Measurements from ENCODE around the gene EXOC7.

EXOC7 gene

GRCh38 chr17:76095943-76096342 is 7.6 kb downstream of the EXOC7 start:
- H3K9me3 Mint-ChIP-seq, result no peaks in the 10 kb centered on the region
- H3K27me3 Mint-ChIP-seq, result no peaks in the 10 kb centered on the region
- H3K36me3 Mint-ChIP-seq (ENCODE audit: insufficient read depth), result peaks cover 61% of the 10 kb centered on the region
- H3K27ac Mint-ChIP-seq (ENCODE audit: low read depth), result no peak overlapping the region
- DNase-seq (ENCODE audit: low spot score in 2 of 2) (no peak), ATAC-seq (replicated peaks; ENCODE audit: extremely low read depth, poor library complexity, severe bottlenecking) (no peak)
- H3K4me3 Mint-ChIP-seq, result no peak overlapping the region
- peaks cover 6% of the 10 kb centered on the region for H3K4me1 Mint-ChIP-seq

GRCh38 chr17:76094046-76094445 is 9.5 kb downstream of the EXOC7 start:
- H3K9me3 Mint-ChIP-seq, result no peaks in the 10 kb centered on the region
- DNase-seq (ENCODE audit: low spot score in 2 of 2) (no peak), ATAC-seq (replicated peaks; ENCODE audit: extremely low read depth, poor library complexity, severe bottlenecking) (no peak)
- H3K27ac Mint-ChIP-seq (ENCODE audit: low read depth), result no peak overlapping the region
- H3K36me3 Mint-ChIP-seq (ENCODE audit: insufficient read depth), result peaks cover 47% of the 10 kb centered on the region
- no peak overlapping the region for H3K4me3 Mint-ChIP-seq
- no peaks in the 10 kb centered on the region for H3K4me1 Mint-ChIP-seq
- no peaks in the 10 kb centered on the region for H3K27me3 Mint-ChIP-seq

- H3K4me1 Mint-ChIP-seq, result no peaks in the 10 kb centered on the region
- no peak overlapping the region for H3K27ac Mint-ChIP-seq (ENCODE audit: low read depth)
- H3K36me3 Mint-ChIP-seq (ENCODE audit: insufficient read depth), result peaks cover 35% of the 10 kb centered on the region
- no peak overlapping the region for H3K4me3 Mint-ChIP-seq
- no peak for ATAC-seq (replicated peaks; ENCODE audit: extremely low read depth, poor library complexity, severe bottlenecking)
- H3K27me3 Mint-ChIP-seq, result no peaks in the 10 kb centered on the region
- DNase-seq (ENCODE audit: low spot score in 2 of 2), result no peak
- no peaks in the 10 kb centered on the region for H3K9me3 Mint-ChIP-seq
Measured at GRCh38 chr17:76092526-76093413, 10.8 kb downstream of the EXOC7 start.

- no peaks in the 10 kb centered on the region for H3K27me3 Mint-ChIP-seq
- H3K9me3 Mint-ChIP-seq, result no peaks in the 10 kb centered on the region
- H3K27ac Mint-ChIP-seq (ENCODE audit: low read depth), result no peak overlapping the region
- peaks cover 28% of the 10 kb centered on the region for H3K36me3 Mint-ChIP-seq (ENCODE audit: insufficient read depth)
- ATAC-seq (replicated peaks; ENCODE audit: extremely low read depth, poor library complexity, severe bottlenecking) (no peak), DNase-seq (ENCODE audit: low spot score in 2 of 2) (no peak)
- no peaks in the 10 kb centered on the region for H3K4me1 Mint-ChIP-seq
- no peak overlapping the region for H3K4me3 Mint-ChIP-seq
Measured at GRCh38 chr17:76091526-76092286, 11.9 kb downstream of the EXOC7 start.

- Mint-ChIP-seq H3K4me1 (no peaks in the 10 kb centered on the region), H3K4me3 (no peak overlapping the region), H3K9me3 (no peaks in the 10 kb centered on the region), H3K27me3 (no peaks in the 10 kb centered on the region), H3K36me3 (ENCODE audit: insufficient read depth) (peaks cover 23% of the 10 kb centered on the region), H3K27ac (ENCODE audit: low read depth) (no peak overlapping the region)
- ATAC-seq (replicated peaks; ENCODE audit: extremely low read depth, poor library complexity, severe bottlenecking) (no peak), DNase-seq (ENCODE audit: low spot score in 2 of 2) (no peak)
Measured at GRCh38 chr17:76090517-76091129, 13.0 kb downstream of the EXOC7 start.

GRCh38 chr17:76089680-76090516 is 13.7 kb downstream of the EXOC7 start:
- H3K4me3 Mint-ChIP-seq, result no peak overlapping the region
- peak overlapping the region; percentile 67 for H3K27ac Mint-ChIP-seq (ENCODE audit: low read depth)

GRCh38 chr17:76088868-76089576 is 14.6 kb downstream of the EXOC7 start:
- Mint-ChIP-seq H3K27ac (ENCODE audit: low read depth) (peak overlapping the region; percentile 67), H3K27me3 (no peaks in the 10 kb centered on the region), H3K4me1 (no peaks in the 10 kb centered on the region), H3K4me3 (no peak overlapping the region), H3K36me3 (ENCODE audit: insufficient read depth) (peaks cover 23% of the 10 kb centered on the region), H3K9me3 (no peaks in the 10 kb centered on the region)
- ATAC-seq (replicated peaks; ENCODE audit: extremely low read depth, poor library complexity, severe bottlenecking) (no peak), DNase-seq (ENCODE audit: low spot score in 2 of 2) (no peak)

More at GRCh38 chr17:76089680-76090516, 13.7 kb downstream of the EXOC7 start:
- no peaks in the 10 kb centered on the region for H3K9me3 Mint-ChIP-seq
- H3K36me3 Mint-ChIP-seq (ENCODE audit: insufficient read depth), result peaks cover 25% of the 10 kb centered on the region
- no peaks in the 10 kb centered on the region for H3K4me1 Mint-ChIP-seq
- ATAC-seq (replicated peaks; ENCODE audit: extremely low read depth, poor library complexity, severe bottlenecking), result no peak
- no peaks in the 10 kb centered on the region for H3K27me3 Mint-ChIP-seq
- no peak for DNase-seq (ENCODE audit: low spot score in 2 of 2)

- Mint-ChIP-seq H3K27ac (ENCODE audit: low read depth) (no peak overlapping the region), H3K9me3 (no peaks in the 10 kb centered on the region), H3K36me3 (ENCODE audit: insufficient read depth) (peaks cover 18% of the 10 kb centered on the region), H3K27me3 (no peaks in the 10 kb centered on the region), H3K4me1 (no peaks in the 10 kb centered on the region), H3K4me3 (no peak overlapping the region)
- no peak for DNase-seq (ENCODE audit: low spot score in 2 of 2)
- no peak for ATAC-seq (replicated peaks; ENCODE audit: extremely low read depth, poor library complexity, severe bottlenecking)
Measured at GRCh38 chr17:76088041-76088867, 15.3 kb downstream of the EXOC7 start.

GRCh38 chr17:76087531-76087930 is 16.1 kb downstream of the EXOC7 start:
- Mint-ChIP-seq H3K9me3 (no peaks in the 10 kb centered on the region), H3K27me3 (no peaks in the 10 kb centered on the region)

GRCh38 chr17:76086384-76086783 is 17.2 kb downstream of the EXOC7 start:
- Mint-ChIP-seq H3K27ac (ENCODE audit: low read depth) (peak overlapping the region; percentile 57), H3K27me3 (no peaks in the 10 kb centered on the region), H3K9me3 (no peaks in the 10 kb centered on the region), H3K4me1 (no peaks in the 10 kb centered on the region), H3K36me3 (ENCODE audit: insufficient read depth) (peaks cover 12% of the 10 kb centered on the region), H3K4me3 (no peak overlapping the region)
- DNase-seq (ENCODE audit: low spot score in 2 of 2), result no peak
- ATAC-seq (replicated peaks; ENCODE audit: extremely low read depth, poor library complexity, severe bottlenecking), result no peak

More at GRCh38 chr17:76087531-76087930, 16.1 kb downstream of the EXOC7 start:
- DNase-seq (ENCODE audit: low spot score in 2 of 2) (no peak), ATAC-seq (replicated peaks; ENCODE audit: extremely low read depth, poor library complexity, severe bottlenecking) (no peak)
- Mint-ChIP-seq H3K4me3 (no peak overlapping the region), H3K36me3 (ENCODE audit: insufficient read depth) (peaks cover 14% of the 10 kb centered on the region), H3K27ac (ENCODE audit: low read depth) (no peak overlapping the region), H3K4me1 (no peaks in the 10 kb centered on the region)

- H3K9me3 Mint-ChIP-seq, result no peaks in the 10 kb centered on the region
- ATAC-seq (replicated peaks; ENCODE audit: extremely low read depth, poor library complexity, severe bottlenecking) (no peak), DNase-seq (ENCODE audit: low spot score in 2 of 2) (no peak)
- no peaks in the 10 kb centered on the region for H3K4me1 Mint-ChIP-seq
- H3K27ac Mint-ChIP-seq (ENCODE audit: low read depth), result peak overlapping the region; percentile 57
- H3K27me3 Mint-ChIP-seq, result no peaks in the 10 kb centered on the region
- H3K4me3 Mint-ChIP-seq, result no peak overlapping the region
- peaks cover 11% of the 10 kb centered on the region for H3K36me3 Mint-ChIP-seq (ENCODE audit: insufficient read depth)
Measured at GRCh38 chr17:76085731-76086366, 17.7 kb downstream of the EXOC7 start.

Measured in central memory CD8-positive, alpha-beta T cell (primary cell).